GM18502 (cell line): ENCODE data around the gene FERMT3.
A peak's percentile ranks its signal among the peaks of the same experiment; 100 is the strongest.

Experiments
- ATAC-seq: cut with Tn5 transposase; IDR thresholded peaks from one replicate; pipeline ENCODE4 v1.9.1; 2021; ENCODE audit warnings: mild to moderate bottlenecking; ENCODE audit not compliant: unreplicated experiment, poor library complexity

Gene FERMT3

DNA sequence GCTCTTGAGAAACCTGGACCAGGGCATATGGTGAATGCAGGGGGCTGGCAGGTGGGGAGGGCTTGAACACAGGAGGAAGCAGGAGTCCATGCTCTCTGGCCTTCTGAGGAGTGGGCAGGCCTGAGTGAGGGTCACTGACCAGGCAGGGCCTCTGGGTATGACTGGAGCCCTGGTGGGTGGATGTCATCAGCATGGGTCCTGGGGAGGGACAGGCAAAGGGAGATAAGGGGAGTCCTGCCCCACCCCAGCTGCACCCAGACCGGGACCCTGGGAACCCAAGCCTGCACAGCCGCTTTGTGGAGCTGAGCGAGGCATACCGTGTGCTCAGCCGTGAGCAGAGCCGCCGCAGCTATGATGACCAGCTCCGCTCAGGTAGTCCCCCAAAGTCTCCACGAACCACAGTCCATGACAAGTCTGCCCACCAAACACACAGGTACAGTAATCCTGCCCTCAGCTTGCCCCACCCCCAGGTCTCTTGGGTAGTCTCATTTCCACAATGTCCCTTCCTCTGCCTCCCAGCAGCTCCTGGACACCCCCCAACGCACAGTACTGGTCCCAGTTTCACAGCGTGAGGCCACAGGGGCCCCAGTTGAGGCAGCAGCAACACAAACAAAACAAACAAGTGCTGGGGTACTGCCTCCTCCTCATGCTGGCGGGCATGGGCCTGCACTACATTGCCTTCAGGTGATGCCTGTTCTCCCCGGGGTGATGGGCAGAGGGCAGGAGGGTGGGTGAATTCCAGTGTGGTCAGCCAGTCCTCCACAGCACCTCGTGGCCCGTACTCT lies 25.9 kb downstream of the FERMT3 start:
- no peak for ATAC-seq

DNA sequence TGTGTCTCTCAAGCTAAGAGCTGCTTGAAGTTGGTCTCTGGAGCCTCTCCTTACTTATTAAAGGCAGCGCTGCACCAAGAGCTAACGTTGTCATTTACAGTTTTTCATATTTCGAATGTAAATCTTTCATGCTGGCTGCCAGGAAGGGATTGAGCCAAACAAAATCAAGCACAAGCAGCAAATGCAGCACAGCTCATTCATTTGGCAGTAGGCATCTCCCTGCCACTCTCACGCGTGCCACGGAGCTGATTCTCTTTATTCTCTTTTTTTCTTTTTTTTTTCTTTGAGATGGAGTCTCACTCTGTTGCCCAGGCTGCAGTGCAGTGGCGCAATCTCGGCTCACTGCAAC lies 26.4 kb downstream of the FERMT3 start:
- no peak for ATAC-seq

DNA sequence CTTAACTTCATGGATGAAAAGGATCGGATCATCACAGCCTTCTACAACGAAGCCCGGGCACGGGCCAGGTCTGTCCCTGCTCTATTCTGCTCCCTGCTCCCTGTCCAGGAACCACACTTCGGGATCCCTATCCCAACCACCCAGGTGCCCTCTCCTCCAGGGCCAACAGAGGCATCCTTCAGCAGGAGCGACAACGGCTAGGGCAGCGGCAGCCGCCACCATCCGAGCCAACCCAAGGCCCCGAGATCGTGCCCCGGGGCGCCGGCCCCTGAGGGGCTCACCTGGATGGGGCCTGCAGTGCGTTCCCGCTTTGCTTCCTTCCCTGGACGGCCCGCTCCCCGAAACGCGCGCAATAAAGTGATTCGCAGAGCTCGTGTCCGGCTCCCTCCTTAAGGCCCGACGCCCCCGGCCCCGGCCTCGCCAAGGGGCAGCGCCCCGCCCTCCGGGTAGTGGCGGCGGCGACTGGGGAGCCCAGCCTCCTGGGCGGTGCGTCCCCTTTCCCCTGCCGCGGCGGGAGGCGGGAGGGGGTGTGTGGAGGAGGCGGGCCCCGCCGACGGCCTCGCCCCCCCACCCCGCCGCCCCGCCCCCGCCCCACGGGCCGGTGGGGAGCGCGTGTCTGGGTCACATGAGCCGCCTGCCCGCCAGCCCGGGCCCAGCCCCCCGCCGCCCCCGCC lies 27.5 kb downstream of the FERMT3 start, which contains the start of gene VEGFB:
Gene VEGFB, plus strand, starts transcription at position 672 of the 674 bp plus-strand sequence. CDS start 250 bp downstream, outside the sequence.
- peak; percentile 37 for ATAC-seq

DNA sequence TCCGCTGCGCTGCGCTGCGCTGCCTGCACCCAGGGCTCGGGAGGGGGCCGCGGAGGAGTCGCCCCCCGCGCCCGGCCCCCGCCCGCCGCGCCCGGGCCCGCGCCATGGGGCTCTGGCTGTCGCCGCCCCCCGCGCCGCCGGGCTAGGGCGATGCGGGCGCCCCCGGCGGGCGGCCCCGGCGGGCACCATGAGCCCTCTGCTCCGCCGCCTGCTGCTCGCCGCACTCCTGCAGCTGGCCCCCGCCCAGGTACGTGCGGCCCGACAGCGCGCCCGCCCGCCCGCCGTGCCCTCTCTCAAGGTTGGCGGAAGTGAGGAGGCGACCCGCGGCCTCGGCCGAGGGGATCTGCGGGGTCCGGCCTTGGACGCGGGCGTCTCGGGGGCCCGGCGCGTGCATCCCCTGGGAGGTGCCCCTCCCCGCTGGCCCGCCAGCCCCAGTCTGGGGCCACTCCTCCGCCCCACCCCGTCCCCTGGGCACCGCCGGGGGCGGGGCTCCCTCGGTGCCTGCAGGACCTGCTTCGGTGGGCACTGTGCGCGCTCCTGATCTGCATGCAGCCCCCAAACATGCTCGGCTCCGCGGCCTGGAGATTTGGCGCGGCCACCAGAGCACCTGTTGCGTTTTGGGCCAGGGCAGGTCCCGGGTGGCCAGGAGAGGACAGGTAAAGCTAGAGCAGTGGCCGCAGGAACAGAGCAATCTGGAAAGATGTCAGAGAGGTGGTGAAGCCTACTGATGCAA lies 28.3 kb downstream of the FERMT3 start:
- ATAC-seq = peak; percentile 27

DNA sequence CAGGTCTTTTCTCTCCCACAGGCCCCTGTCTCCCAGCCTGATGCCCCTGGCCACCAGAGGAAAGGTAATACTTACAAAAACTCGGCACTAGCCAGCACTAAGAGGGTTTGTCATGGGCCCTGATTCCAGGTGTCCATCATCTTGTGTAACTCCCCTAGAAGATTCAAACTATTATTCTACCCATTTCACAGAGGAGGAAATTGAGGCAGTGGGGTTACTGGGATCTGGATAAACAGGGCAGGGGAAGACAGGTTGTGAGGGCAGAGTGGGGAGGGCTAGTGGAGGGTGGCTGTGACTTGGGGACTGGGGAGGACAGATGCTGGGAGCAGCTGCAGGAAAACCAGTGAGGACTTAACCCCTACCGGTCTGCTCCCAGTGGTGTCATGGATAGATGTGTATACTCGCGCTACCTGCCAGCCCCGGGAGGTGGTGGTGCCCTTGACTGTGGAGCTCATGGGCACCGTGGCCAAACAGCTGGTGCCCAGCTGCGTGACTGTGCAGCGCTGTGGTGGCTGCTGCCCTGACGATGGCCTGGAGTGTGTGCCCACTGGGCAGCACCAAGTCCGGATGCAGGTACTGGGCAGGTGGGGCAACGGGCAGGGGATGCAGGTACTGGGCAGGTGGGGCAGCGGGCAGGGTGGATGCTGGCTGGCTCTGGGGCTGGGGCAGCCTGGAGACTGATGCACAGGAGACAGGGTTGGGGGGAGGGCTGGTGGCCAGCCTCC lies 29.1 kb downstream of the FERMT3 start:
- no peak for ATAC-seq

DNA sequence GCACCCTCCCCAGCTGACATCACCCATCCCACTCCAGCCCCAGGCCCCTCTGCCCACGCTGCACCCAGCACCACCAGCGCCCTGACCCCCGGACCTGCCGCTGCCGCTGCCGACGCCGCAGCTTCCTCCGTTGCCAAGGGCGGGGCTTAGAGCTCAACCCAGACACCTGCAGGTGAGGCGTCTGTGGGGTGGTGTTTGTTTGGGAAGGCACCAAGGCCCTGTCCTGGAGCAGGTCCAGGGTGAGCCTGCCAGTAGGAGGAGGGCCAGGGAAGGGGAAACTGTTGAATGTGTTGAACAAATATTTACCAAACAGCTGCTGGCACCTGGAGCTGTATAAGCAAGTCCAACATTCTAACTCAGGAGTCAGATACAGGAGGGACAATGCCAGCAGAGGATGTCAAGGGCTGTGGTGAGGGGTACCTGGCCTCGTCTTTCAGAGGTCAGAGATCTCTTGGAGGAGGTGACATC lies 31.0 kb downstream of the FERMT3 start:
- ATAC-seq = no peak

GRCh38 chr11:64238076-64238475 lies 31.6 kb downstream of the FERMT3 start:
- no peak for ATAC-seq

DNA sequence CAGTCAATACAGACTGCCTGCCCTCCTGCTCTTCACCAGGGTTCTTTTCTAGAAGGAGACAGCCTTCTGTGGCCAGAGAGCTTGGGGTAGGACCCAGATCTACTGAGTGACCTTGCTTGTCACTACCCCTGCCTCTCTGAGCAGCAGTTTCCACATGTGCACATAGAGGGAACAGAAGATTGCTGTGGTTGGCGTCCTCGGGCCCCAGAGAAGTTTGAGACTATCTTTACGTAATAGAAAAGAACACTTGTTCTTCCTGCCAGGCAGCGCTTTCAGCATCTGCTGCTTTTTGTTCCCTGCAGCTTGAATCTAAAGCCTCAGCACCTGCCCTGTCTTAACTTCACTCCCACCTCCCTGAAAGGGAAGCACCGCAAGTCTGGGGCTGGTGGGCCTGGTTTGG lies 32.5 kb downstream of the FERMT3 start:
- ATAC-seq = no peak

GRCh38 chr11:64239662-64240434 lies 33.3 kb downstream of the FERMT3 start:
- ATAC-seq = peak; percentile 9

- peak; percentile 53 for ATAC-seq
These were observed 34.1 kb downstream of the FERMT3 start, which contains the start of gene FKBP2 for GRCh38 chr11:64240435-64241240. Gene FKBP2 (plus strand): TSS chr11:64241095. CDS start chr11:64242388, 1,293 bp downstream.

- peak; percentile 60 for ATAC-seq
These were observed 34.6 kb downstream of the FERMT3 start for GRCh38 chr11:64241241-64241490.

DNA sequence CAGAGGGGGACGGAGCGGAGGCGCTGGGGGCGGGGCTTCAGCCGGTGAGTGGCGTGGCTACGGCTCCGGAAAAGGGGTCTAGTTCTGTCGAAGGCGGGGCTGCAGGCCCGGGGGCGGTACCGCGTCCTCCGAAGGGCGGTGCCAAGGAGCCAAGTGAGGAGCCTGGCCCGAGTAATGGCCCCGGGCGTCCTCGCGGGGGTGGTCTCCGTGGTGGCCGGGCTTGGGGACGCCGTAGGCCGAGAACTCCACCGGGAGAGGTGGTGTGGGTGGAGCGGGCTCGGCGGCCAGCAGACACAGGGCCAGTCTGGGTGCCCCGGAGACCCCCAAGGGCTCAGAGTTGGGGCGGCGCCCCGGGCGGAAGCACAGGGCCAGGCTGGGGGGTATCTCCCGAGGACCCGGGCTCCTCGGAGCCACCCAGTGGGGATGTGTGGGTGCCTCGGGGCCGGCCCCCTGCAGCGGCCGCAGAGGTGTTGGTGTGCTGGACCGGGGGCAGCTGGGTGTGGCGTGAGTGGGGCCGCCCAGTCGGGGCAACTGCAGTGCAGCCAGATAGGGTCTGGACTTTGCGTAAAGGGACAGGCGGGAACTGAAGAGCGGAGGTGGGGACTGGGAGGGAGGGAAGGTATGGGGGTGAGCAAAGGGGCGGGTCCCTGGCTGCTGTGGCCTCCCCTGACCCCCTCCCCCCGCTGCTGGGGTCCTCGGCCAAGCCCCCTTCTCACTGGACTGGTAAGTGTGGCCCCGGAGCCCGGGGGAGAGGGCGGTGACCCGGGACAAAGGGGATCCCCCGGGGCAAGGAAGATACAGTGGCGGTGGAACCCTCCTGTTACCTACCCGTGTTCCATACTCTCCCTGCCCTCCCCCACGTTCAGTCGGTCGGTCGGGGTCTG lies 35.2 kb downstream of the FERMT3 start:
- peak; percentile 58 for ATAC-seq

DNA sequence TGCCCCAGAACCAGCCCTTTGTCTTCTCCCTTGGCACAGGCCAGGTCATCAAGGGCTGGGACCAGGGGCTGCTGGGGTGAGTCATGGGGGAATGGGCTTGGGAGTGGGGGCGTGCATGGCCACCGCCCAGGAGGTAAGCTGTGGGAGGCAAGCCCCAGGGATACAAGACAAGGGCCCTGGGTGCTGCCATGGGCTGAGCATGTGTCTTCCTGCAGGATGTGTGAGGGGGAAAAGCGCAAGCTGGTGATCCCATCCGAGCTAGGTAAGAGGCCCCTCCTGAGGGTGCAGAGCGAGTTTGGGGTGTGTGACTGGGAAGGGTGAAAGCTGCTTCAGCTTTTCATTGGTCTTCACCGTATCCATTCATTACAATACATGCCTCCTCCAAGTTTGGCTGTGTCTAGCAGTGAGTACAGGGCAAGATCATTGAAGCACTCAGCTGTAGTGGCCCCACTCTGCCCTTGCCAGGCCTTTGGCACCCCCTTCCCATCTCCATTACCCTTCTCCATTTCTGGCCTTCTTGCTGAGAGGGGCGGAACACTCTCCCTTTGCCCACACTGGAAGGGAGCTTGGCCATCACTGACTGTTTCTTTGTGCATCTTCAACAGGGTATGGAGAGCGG lies 36.8 kb downstream of the FERMT3 start:
- no peak for ATAC-seq

DNA sequence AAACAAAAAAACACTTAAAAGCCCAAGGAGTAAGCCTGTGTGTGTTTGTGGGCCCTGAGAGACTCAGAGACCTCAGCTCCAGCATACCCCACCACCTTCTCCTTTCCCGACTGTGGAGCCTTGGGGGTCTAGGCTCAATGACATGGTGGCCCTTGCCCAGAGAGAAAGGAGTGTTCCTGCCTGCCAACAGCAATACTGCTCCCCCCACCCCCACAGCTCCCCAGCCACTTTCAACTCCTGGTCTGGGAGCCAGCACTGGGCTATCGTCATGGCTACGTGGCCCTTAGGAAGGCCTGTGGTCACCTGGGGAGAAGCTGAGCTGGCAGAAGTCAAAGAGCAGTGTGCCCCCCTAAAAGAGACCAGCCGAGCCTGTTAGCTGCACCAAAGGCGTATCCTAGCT lies 37.6 kb downstream of the FERMT3 start:
- ATAC-seq = no peak

- no peak for ATAC-seq
These were observed 38.4 kb downstream of the FERMT3 start for GRCh38 chr11:64244966-64245365.

DNA sequence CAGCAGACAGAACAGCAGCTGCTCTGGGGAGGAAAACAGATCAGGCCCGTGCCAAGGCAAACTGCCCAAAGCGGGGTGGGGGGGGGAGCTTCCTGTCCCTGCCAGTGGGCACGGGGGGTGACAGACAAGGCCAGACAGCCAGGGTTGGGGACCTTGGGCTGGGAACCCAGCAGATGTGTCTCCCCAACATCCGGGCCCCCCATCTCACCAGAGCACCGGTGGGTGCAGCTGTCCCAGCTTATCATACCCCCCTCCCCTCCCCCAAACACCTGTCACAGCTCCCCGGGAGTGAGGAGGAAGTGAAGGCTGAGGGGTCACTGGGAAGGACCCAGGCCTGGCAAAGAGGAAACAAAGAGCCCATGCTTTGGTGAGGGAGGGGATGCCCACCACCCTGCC lies 38.9 kb downstream of the FERMT3 start:
- no peak for ATAC-seq

- ATAC-seq = no peak
These were observed 39.5 kb downstream of the FERMT3 start for GRCh38 chr11:64245797-64246620.
